Fibroblast of the aortic adventitia (primary cell): Measurements from ENCODE around the gene ABHD17A. TPM values are rescaled to one million over a fixed set of nuclear protein-coding genes. Genes with fewer than 3 reads are reported as not detected.

ENCODE experiments used
- DNase-seq: peaks from one replicate; pipeline ENCODE4 v3.0.0-alpha.2; 2010; ENCODE audit warnings: low read depth
- H3K4me3 ChIP-seq: 2 replicates; pipeline ENCODE4 v1.5.1; 2011; ENCODE audit warnings: low read depth, mild to moderate bottlenecking, control low read depth, low read length, moderate library complexity
- total RNA-seq: library from RNA; depleted of rRNA; stranded (reverse); fragments of >200 nt; gene quantifications from 2 replicates; pipeline ENCODE4 v1.2.3, GENCODE V29; 2012; ENCODE audit warnings: low replicate concordance
- TF ChIP-seq, protein P1 (sequence below): IDR thresholded peaks from 2 replicates; pipeline ENCODE4 v1.5.1; 2011; ENCODE audit warnings: mild to moderate bottlenecking, low read length, control low read depth, inconsistent platforms; ENCODE audit not compliant: insufficient read depth

ABHD17A gene
- total RNA-seq, 1 donor = 48.0 TPM

DNA sequence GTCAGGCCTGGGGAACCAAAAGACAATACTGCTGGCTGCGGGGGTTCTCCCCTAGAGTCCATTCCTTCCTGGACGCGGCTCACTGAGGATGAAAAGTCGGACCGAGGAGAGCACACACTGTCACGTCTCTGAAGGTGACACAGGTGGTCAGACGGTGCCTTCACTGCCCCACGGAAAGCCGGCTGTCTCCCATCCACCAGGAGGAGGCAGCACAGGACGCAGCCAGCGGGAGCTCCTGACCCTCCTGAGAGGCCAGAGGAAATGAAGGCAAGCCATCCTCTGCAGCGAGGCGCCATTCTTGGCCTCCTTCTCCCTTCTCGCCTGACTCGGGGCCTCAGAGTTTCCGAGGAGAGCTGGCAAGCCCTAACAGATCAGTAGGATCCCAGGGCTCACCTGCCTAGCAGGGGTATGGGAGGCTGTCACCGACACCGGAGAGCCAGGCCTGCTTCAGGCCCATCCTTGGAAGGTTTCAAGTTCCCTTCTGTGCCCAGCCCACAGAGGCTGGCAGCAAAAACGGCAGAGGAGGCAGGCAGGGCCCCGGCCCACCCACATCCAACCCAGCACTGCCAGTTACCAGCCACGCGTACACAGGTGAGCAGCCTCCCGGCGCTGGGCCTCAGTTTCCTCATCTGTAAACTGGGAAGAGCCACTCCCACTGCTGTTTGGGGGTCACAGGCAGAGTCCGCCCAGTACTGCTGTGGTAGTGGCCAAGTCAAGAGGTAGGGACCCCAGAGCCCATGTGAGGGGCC, 41.5 kb downstream of the ABHD17A start:
- no peak overlapping the region for H3K4me3 ChIP-seq
- TF ChIP-seq, protein P1, sequence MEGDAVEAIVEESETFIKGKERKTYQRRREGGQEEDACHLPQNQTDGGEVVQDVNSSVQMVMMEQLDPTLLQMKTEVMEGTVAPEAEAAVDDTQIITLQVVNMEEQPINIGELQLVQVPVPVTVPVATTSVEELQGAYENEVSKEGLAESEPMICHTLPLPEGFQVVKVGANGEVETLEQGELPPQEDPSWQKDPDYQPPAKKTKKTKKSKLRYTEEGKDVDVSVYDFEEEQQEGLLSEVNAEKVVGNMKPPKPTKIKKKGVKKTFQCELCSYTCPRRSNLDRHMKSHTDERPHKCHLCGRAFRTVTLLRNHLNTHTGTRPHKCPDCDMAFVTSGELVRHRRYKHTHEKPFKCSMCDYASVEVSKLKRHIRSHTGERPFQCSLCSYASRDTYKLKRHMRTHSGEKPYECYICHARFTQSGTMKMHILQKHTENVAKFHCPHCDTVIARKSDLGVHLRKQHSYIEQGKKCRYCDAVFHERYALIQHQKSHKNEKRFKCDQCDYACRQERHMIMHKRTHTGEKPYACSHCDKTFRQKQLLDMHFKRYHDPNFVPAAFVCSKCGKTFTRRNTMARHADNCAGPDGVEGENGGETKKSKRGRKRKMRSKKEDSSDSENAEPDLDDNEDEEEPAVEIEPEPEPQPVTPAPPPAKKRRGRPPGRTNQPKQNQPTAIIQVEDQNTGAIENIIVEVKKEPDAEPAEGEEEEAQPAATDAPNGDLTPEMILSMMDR = no peak
- DNase-seq = no peak

GRCh38 chr19:1843116-1843515, 42.2 kb downstream of the ABHD17A start:
- no peak overlapping the region for H3K4me3 ChIP-seq
- TF ChIP-seq, protein P1 = no peak
- DNase-seq = no peak

DNA sequence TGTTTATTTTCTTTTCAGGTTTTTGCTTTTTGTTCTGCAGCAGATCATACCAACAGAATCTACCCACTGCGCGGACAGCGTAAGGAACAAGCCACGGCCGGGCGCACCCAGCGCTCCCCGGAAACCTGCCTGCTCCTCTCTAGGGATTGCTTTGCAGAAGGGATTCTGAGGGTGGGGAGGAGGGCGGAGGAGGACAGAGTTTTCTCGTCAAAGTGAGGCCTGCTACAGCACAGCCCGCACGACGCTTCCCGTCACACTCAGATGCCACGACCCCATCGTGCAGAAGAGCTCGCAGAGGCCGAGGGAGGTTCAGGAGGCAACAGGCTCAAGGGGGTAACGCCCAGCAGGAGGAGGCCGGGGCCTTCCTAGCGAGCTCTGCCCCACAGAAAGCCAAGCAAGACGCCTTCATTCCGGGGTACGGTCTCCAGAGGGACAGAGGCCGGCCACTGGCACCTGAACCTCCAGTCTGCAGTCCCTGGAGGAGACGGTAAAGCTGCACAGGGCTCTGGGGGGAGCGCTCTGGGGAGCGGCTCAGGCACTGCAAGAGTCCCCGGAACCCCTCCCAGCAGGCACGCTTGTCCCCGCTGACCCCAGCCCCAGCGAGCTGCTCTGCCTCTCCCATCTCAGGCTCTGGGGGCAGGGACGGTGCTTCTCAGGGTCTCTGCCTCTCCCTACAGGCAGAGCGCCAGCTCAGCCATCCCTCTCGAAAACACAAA, 43.9 kb downstream of the ABHD17A start:
- DNase-seq = no peak
- no peak overlapping the region for H3K4me3 ChIP-seq
- TF ChIP-seq, protein P1 = no peak

DNA sequence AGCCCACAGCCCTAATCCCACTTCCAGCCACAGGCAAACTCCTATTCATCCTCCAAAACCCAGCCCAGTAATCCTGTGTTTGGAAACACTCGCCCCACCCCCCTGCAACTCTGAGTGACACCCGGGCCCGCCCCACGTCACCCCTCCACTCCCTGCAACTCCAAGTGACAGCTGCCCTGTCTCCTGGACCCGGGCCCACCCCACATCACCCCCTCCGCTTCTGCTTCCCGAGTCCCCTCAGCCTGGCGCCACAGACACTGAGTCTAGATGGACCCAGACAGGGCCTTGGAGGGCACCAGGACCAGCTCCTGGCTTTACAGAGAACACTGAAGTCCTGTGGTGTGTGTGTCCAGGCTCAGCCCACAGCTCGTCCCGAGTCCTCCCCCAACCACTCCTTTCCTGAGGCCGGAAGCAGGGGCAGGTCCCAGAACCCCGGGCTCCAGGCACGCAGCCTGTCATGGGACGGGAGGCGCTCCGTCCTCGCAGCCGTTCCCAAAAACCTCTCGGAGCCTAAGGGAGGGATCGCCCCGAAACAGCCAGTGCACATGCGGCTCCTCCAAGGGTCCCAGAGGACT, 44.7 kb downstream of the ABHD17A start:
- no peak for DNase-seq
- H3K4me3 ChIP-seq = no peak overlapping the region
- TF ChIP-seq, protein P1 = no peak

DNA sequence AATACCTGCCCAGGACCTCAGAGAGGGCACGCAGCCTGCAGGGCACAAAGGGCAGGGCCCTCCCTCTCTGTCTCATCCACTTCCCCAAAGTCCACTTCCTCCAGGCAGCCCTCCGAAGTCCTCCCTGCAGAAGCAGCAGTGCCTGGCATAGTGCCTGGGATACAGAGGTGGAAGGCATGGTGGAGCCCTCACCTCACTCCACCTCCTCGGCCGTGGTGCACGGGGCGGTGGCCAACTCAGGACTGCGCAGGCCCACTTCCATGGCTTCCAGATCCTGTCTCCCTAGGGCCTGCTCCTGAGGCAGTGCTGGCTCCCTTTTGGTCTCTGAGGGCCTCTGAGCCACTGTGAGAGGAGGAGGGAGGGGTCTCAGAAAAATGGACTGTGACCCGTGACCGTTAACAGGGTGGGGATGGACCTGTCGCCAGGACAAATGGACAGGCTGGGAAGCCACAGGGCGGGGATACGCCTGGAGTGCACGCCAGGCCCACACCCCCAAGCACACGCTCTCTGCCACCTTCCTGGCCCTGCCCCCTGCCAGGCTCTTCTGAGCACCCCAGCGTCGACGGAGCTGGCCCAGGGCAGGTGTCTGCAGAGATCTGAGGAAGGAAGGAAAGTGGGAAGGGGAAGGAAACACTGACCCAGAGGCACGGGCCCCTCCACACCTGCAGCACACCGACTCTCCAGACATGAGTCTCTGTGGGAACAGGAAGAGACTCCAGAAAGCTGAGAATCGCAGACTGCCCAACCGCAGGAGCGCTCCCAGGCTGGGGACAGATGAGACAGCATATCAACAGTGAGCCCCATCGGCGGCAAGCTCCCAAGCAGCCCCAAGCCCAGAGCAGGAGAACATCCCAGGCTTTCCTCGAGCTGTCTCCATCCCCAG, 45.4 kb downstream of the ABHD17A start:
- no peak overlapping the region for H3K4me3 ChIP-seq
- DNase-seq = no peak
- TF ChIP-seq, protein P1 = no peak

DNA sequence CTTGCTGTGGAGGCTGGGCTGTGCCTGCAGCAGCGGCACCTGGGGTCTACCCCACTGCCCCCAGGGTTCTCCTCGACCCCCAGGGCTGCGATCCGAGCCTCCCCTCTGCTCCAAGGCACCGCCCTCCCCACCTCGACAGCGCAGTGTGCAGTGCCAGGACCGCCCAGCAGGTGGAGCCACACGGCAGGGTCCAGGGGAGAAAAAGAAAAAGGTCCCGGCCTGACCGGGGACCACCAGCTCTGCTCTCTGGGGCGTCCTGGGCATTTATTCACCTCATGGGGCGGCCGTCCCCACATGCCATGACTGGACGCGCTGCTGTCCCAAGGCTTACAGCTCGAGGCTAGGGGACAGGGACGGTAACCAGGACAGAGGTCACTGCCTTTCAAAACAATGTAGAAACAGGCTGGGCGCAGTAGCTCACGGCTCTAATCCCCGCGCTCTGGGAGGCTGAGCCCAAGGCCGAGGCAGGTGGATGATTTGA, 47.6 kb downstream of the ABHD17A start:
- DNase-seq = no peak
- TF ChIP-seq, protein P1 = peak; percentile 98
- H3K4me3 ChIP-seq = no peak overlapping the region
